ENCODE measurements around the gene HSPBAP1.

Gene HSPBAP1

GRCh38 chr3:122787872-122788271 lies 5.8 kb downstream of the HSPBAP1 start:
- CTCF ChIA-PET: no interaction called here
- no peak for DNase-seq (ENCODE audit: extremely low spot score)
- TF ChIP-seq CTCF (IDR thresholded peaks at IDR 0.05; ENCODE audit: control extremely low read depth, extremely low read depth, low read depth, missing control alignments): no peak
- POLR2A ChIA-PET: no interaction called here

GRCh38 chr3:122786066-122786465 lies 7.6 kb downstream of the HSPBAP1 start:
- no peak for DNase-seq (ENCODE audit: extremely low spot score)
- ChIA-PET POLR2A (no interaction called here), CTCF (interaction anchor here (0.9 to 1.4 kb wide), 4 partner anchors 12 to 25 kb away, joined by 3 to 4 read pairs (median 4); no protein-coding TSS in a partner anchor)
- no peak for TF ChIP-seq CTCF (IDR thresholded peaks at IDR 0.05; ENCODE audit: control extremely low read depth, extremely low read depth, low read depth, missing control alignments)

- ChIA-PET CTCF (interaction anchor here (1.1 to 1.4 kb wide), 3 partner anchors 9 to 30 kb away, joined by 3 to 6 read pairs (median 5); partner anchors contain the start of gene HSPBAP1), POLR2A (no interaction called here)
- TF ChIP-seq CTCF (IDR thresholded peaks at IDR 0.05; ENCODE audit: control extremely low read depth, extremely low read depth, low read depth, missing control alignments): no peak
- no peak for DNase-seq (ENCODE audit: extremely low spot score)
Observed at GRCh38 chr3:122785231-122785630, 8.4 kb downstream of the HSPBAP1 start.

- TF ChIP-seq CTCF (IDR thresholded peaks at IDR 0.05; ENCODE audit: control extremely low read depth, extremely low read depth, low read depth, missing control alignments): no peak
- POLR2A ChIA-PET: no interaction called here
- no peak for DNase-seq (ENCODE audit: extremely low spot score)
- CTCF ChIA-PET: interaction anchor here (1.0 to 2.8 kb wide), 6 partner anchors 9 to 101 kb away, joined by 3 to 10 read pairs (median 4); partner anchors contain the start of gene HSPBAP1
Observed at GRCh38 chr3:122784436-122784835, 9.2 kb downstream of the HSPBAP1 start.

GRCh38 chr3:122782804-122783203 lies 10.8 kb downstream of the HSPBAP1 start:
- ChIA-PET CTCF (interaction anchor here (2.8 kb wide), 1 partner anchor 9 kb away, joined by 10 read pairs; no protein-coding TSS in a partner anchor), POLR2A (no interaction called here)
- no peak for TF ChIP-seq CTCF (IDR thresholded peaks at IDR 0.05; ENCODE audit: control extremely low read depth, extremely low read depth, low read depth, missing control alignments)
- DNase-seq (ENCODE audit: extremely low spot score): no peak

- DNase-seq (ENCODE audit: extremely low spot score): no peak
- ChIA-PET CTCF (no interaction called here), POLR2A (no interaction called here)
Observed at GRCh38 chr3:122777563-122777962, 16.1 kb downstream of the HSPBAP1 start.

More at GRCh38 chr3:122777563-122777962, 16.1 kb downstream of the HSPBAP1 start:
- TF ChIP-seq CTCF (IDR thresholded peaks at IDR 0.05; ENCODE audit: control extremely low read depth, extremely low read depth, low read depth, missing control alignments): no peak
